ES-I3 (cell line): Measurements from ENCODE around the gene GORAB.

Experiments used
- H3K36me3 ChIP-seq: 2 replicates; pipeline ENCODE4 v1.6.1; 2013; ENCODE audit warnings: mild to moderate bottlenecking, low read length, control low read depth, moderate library complexity; ENCODE audit not compliant: insufficient read depth
- H3K4me1 ChIP-seq: 2 replicates; pipeline ENCODE4 v1.6.1; 2013; ENCODE audit warnings: mild to moderate bottlenecking, control low read depth, low read length; ENCODE audit not compliant: insufficient read depth
- H3K9ac ChIP-seq: 2 replicates; pipeline ENCODE4 v1.6.1; 2013; ENCODE audit warnings: low read depth, mild to moderate bottlenecking, low read length, moderate library complexity
- H3K9me3 ChIP-seq: 2 replicates; pipeline ENCODE4 v1.6.1; 2013; ENCODE audit warnings: mild to moderate bottlenecking, low read length, moderate library complexity; ENCODE audit not compliant: control insufficient read depth, insufficient read depth

GORAB gene, protein sequence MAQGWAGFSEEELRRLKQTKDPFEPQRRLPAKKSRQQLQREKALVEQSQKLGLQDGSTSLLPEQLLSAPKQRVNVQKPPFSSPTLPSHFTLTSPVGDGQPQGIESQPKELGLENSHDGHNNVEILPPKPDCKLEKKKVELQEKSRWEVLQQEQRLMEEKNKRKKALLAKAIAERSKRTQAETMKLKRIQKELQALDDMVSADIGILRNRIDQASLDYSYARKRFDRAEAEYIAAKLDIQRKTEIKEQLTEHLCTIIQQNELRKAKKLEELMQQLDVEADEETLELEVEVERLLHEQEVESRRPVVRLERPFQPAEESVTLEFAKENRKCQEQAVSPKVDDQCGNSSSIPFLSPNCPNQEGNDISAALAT

GRCh38 chr1:170531758-170532657, at the start of gene GORAB:
GORAB (plus strand) TSS chr1:170532166; CDS start chr1:170532224, 58 bp downstream.
- peak within 1 kb of the TSS; percentile 71 for H3K9ac ChIP-seq
- no peaks in the 10 kb centered on the region for H3K36me3 ChIP-seq
- no peaks in the 10 kb centered on the region for H3K9me3 ChIP-seq
- no peaks in the 10 kb centered on the region for H3K4me1 ChIP-seq

GRCh38 chr1:170483051-170483450, 48.9 kb upstream of the GORAB start:
- H3K4me1 ChIP-seq = peaks cover 3% of the 10 kb centered on the region
- H3K36me3 ChIP-seq = no peaks in the 10 kb centered on the region
- H3K9me3 ChIP-seq = no peaks in the 10 kb centered on the region
- H3K9ac ChIP-seq = no peak overlapping the region

DNA sequence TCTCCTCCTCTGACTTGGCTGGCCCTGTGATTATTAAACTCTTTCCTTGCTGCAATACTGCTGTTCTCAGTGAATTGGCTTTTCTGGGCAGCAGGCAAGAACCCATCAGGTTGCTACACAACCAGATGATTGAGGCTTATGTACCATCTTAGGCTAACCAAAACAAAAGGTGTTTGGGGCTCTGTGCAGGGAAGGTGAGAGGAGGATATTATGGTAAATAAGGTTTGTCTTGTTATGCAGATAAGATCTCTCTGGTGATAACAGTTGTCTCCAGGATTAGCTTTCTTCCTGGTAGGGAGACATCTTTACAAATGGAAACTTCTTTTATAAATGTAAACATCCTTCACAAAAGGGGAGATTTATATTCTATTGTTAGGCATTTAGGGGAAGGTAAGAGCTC, 44.5 kb upstream of the GORAB start:
- Histone ChIP-seq H3K9ac (no peak overlapping the region; the same call in 1 of the 2 replicates), H3K36me3 (no peaks in the 10 kb centered on the region), H3K4me1 (peaks cover 16% of the 10 kb centered on the region), H3K9me3 (no peaks in the 10 kb centered on the region)

- H3K36me3 ChIP-seq = no peaks in the 10 kb centered on the region
- H3K4me1 ChIP-seq = peaks cover 26% of the 10 kb centered on the region
- no peaks in the 10 kb centered on the region for H3K9me3 ChIP-seq
- H3K9ac ChIP-seq = no peak overlapping the region
Measured at GRCh38 chr1:170491291-170491690, 40.7 kb upstream of the GORAB start.

DNA sequence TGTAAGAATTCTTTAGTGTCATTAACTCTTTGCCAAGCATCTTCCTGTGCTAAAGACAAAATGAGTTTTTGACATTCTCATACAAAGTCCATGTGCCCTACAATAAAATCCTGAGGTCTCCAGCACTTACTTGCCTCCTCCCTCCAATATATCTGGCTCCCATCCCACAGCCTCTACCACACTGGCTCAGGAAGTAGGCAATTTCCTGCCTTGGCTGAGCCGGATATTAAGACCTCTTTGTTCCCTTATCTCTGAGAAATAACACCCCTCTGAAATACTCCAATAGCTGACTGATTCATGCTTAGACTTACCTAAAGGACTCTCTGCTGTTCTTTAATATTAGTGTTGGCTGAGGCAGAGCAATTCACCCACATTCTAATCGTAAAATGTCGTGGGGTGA, 37.6 kb upstream of the GORAB start:
- Histone ChIP-seq H3K4me1 (peaks cover 19% of the 10 kb centered on the region), H3K9me3 (no peaks in the 10 kb centered on the region), H3K9ac (no peak overlapping the region), H3K36me3 (no peaks in the 10 kb centered on the region)

- H3K36me3 ChIP-seq = no peaks in the 10 kb centered on the region
- no peak overlapping the region for H3K9ac ChIP-seq
- H3K9me3 ChIP-seq = no peaks in the 10 kb centered on the region
- peaks cover 19% of the 10 kb centered on the region for H3K4me1 ChIP-seq
Measured at GRCh38 chr1:170495006-170495405, 37.0 kb upstream of the GORAB start.

DNA sequence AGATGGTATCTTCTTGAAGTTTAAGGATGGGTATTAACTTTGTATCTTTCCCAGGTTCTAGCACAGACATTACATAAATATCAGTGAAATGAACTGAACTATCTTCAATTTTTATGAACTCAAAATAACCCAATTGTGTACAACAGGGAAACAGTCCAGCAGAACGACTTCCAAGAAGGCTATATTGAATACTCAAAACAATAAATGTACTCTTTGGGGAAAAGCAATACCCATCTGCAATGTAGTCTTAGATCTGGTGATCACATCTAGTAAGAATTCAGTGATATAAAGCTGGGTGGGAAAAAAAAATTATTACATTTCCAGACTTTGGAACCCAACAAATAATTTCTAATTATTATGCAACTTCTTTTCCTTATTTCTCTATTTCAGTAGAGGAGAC, 33.1 kb upstream of the GORAB start:
- H3K36me3 ChIP-seq = no peaks in the 10 kb centered on the region
- H3K9ac ChIP-seq = no peak overlapping the region
- no peaks in the 10 kb centered on the region for H3K9me3 ChIP-seq
- H3K4me1 ChIP-seq = peaks cover 13% of the 10 kb centered on the region

- peaks cover 6% of the 10 kb centered on the region for H3K4me1 ChIP-seq
- H3K36me3 ChIP-seq = no peaks in the 10 kb centered on the region
- H3K9ac ChIP-seq = no peak overlapping the region
- H3K9me3 ChIP-seq = no peaks in the 10 kb centered on the region
Measured at GRCh38 chr1:170503665-170504064, 28.3 kb upstream of the GORAB start.

GRCh38 chr1:170510163-170510562, 21.8 kb upstream of the GORAB start:
- Histone ChIP-seq H3K9ac (no peak overlapping the region), H3K9me3 (no peaks in the 10 kb centered on the region), H3K4me1 (no peaks in the 10 kb centered on the region)

GRCh38 chr1:170511038-170511437, 20.9 kb upstream of the GORAB start:
- no peak overlapping the region for H3K9ac ChIP-seq

More at GRCh38 chr1:170510163-170510562, 21.8 kb upstream of the GORAB start:
- no peaks in the 10 kb centered on the region for H3K36me3 ChIP-seq

GRCh38 chr1:170513138-170513537, 18.8 kb upstream of the GORAB start:
- Histone ChIP-seq H3K9me3 (no peaks in the 10 kb centered on the region), H3K4me1 (no peaks in the 10 kb centered on the region), H3K36me3 (no peaks in the 10 kb centered on the region), H3K9ac (no peak overlapping the region)

More at GRCh38 chr1:170511038-170511437, 20.9 kb upstream of the GORAB start:
- Histone ChIP-seq H3K36me3 (no peaks in the 10 kb centered on the region), H3K4me1 (no peaks in the 10 kb centered on the region), H3K9me3 (no peaks in the 10 kb centered on the region)

DNA sequence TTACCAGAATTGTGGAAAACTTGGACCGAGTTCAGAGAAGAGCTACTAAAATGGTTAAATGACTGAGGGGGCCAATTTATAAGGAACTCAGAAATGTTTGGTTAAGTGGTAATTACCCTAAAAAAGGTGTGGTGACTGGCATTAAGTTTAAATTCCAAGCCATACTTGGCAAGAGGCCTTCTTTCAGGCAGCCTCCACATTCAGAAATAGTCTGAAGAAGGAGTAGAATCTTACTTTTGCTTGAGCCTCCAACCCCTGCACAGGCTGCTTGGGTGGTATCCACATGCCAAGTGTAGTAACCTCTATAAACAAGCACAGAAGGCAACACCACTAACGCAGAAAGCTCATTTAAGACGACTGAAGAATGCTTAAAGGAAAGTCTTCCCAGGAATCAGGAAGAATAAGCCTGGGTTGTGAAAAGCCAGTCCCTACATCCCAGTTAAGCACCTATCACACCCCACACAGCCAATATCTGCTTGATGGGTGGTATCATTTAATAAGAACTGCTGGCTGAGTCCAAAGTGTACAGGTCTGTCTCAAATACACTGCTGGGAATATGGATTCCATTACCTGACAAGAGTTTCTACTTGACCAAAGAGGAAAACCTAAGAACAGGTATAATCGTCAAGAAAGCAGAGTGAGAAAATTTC, 13.7 kb upstream of the GORAB start:
- H3K4me1 ChIP-seq = no peaks in the 10 kb centered on the region

DNA sequence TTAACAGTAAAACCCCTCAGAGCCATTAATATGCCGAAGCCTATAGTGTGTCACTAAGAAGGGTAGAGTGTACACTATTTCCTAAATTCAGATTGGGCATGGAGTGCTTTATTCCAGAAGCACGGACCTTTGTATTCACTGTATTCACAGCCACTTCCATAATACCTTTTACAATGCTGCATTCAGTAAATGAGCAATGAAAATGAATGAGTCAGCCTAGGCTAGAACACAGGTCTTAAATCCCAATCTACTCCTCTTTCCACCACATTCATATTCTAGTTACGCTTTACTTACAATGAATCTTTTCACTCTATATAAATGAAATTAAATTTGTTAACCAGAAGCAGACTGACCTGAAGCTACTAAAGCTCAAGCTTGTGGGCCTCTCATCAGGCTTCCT, 13.0 kb upstream of the GORAB start:
- Histone ChIP-seq H3K9ac (no peak overlapping the region), H3K9me3 (no peaks in the 10 kb centered on the region), H3K36me3 (no peaks in the 10 kb centered on the region), H3K4me1 (no peaks in the 10 kb centered on the region)

More for the DNA sequence above, 13.7 kb upstream of the GORAB start:
- Histone ChIP-seq H3K9ac (no peak overlapping the region), H3K36me3 (no peaks in the 10 kb centered on the region), H3K9me3 (no peaks in the 10 kb centered on the region)

- no peak overlapping the region for H3K9ac ChIP-seq
- H3K4me1 ChIP-seq = no peaks in the 10 kb centered on the region
- no peaks in the 10 kb centered on the region for H3K9me3 ChIP-seq
- H3K36me3 ChIP-seq = no peaks in the 10 kb centered on the region
Measured at GRCh38 chr1:170520601-170521000, 11.4 kb upstream of the GORAB start.
